Endothelial cell of umbilical vein (primary cell): Measurements from ENCODE around the gene LHPP. TPM values are rescaled to one million over a fixed set of nuclear protein-coding genes. Genes with fewer than 3 reads are reported as not detected.

ENCODE experiments used
- BruUV-seq: library from RNA; stranded (reverse); fragments of 400-500 nt; replicated peaks from 2 replicates; lab custom pipeline; 2021; lab: Mats Ljungman, UMichigan
- CTCF ChIA-PET: fragments of 300-600, 350-600 bp; sonication (Branson Sonifier 250); formaldehyde crosslinking; loops from one replicate; lab custom pipeline; 2021; ENCODE audit warnings: antibody characterized with exemption, inconsistent platforms; lab: Charles Lee
- POLR2A ChIA-PET: fragments of 300-600, 350-600 bp; sonication (Branson Sonifier 250); formaldehyde crosslinking; loops from one replicate; lab custom pipeline; 2021; ENCODE audit warnings: antibody characterized with exemption, inconsistent platforms; lab: Charles Lee
- DNase-seq: peaks from one replicate; pipeline ENCODE4 v3.0.0-alpha.2; 2011; ENCODE audit warnings: low read depth, low spot score
- FAIRE-seq: peaks from 2 replicates; lab custom pipeline; 2011; peaks lifted over from hg19 to GRCh38; lab: Jason Lieb, UNC
- H2AFZ ChIP-seq: 2 replicates; pipeline ENCODE4 v1.6.0; 2012; ENCODE audit warnings: low read depth, low read length, control low read depth, inconsistent platforms
- H3K27ac ChIP-seq: 2 replicates; pipeline ENCODE4 v1.5.1; 2011; ENCODE audit warnings: low read depth, mild to moderate bottlenecking, control low read depth, low read length, moderate library complexity; ENCODE audit not compliant: insufficient read depth
- H3K27me3 ChIP-seq, 2 experiments: 2 replicates each; pipeline versions ENCODE4 v1.6.0 to v1.6.1; 2011; ENCODE audit warnings: low read length in 2 of 2, mixed read lengths in 1 of 2; ENCODE audit not compliant: control insufficient read depth in 2 of 2, insufficient read depth in 2 of 2
- H3K36me3 ChIP-seq, 2 experiments: 2 replicates in 1 of 2; 3 replicates in 1 of 2; pipeline ENCODE4 v1.5.1; 2011; ENCODE audit warnings: low read length in 2 of 2, mild to moderate bottlenecking in 1 of 2, moderate library complexity in 1 of 2; ENCODE audit not compliant: control insufficient read depth in 2 of 2, insufficient read depth in 2 of 2; ENCODE audit errors: extremely low read depth in 1 of 2
- H3K4me1 ChIP-seq: 3 replicates; pipeline ENCODE4 v1.5.1; 2011; ENCODE audit warnings: mild to moderate bottlenecking, low read length; ENCODE audit not compliant: control insufficient read depth, insufficient read depth; ENCODE audit errors: extremely low read depth
- H3K4me2 ChIP-seq: 2 replicates; pipeline ENCODE4 v1.6.1; 2011; ENCODE audit warnings: low read length, control low read depth, mixed read lengths; ENCODE audit not compliant: insufficient read depth
- H3K4me3 ChIP-seq, 3 experiments: fragments of 200-600 bp in 1 of 3; sonication (generic), shearing (Covaris generic) in 1 of 3; replicated peaks in 1 of 3; 2 replicates each; pipeline ENCODE4 v1.5.1; 2011 to 2016; ENCODE audit warnings: control low read depth in 3 of 3, low read length in 3 of 3, mild to moderate bottlenecking in 2 of 3, inconsistent platforms in 1 of 3, low read depth in 1 of 3, moderate library complexity in 1 of 3; ENCODE audit not compliant: insufficient read depth in 1 of 3
- H3K79me2 ChIP-seq: 2 replicates; pipeline ENCODE4 v1.6.0; 2012; ENCODE audit warnings: low read length, inconsistent platforms; ENCODE audit not compliant: control insufficient read depth, insufficient read depth
- H3K9ac ChIP-seq: replicated peaks from 2 replicates; pipeline ENCODE3; 2011; ENCODE audit warnings: low read length, control low read depth; ENCODE audit not compliant: insufficient read depth; ENCODE audit errors: extremely low read depth
- H3K9me1 ChIP-seq: replicated peaks from 3 replicates; pipeline ENCODE4 v1.6.0; 2011; ENCODE audit warnings: mild to moderate bottlenecking, low read length; ENCODE audit not compliant: control insufficient read depth, insufficient read depth; ENCODE audit errors: extremely low read depth
- H3K9me3 ChIP-seq: replicated peaks from 2 replicates; pipeline ENCODE4 v1.5.1; 2012; ENCODE audit warnings: low read length, inconsistent platforms; ENCODE audit not compliant: control insufficient read depth, insufficient read depth
- H4K20me1 ChIP-seq: replicated peaks from 2 replicates; pipeline ENCODE3; 2011; ENCODE audit warnings: mild to moderate bottlenecking, low read length; ENCODE audit not compliant: control insufficient read depth, insufficient read depth; ENCODE audit errors: extremely low read depth
- EZH2 ChIP-seq: IDR thresholded peaks from 2 replicates; pipeline ENCODE4 v1.6.1; 2012; ENCODE audit warnings: borderline replicate concordance, low read depth, mild to moderate bottlenecking, moderate library complexity, low read length, inconsistent platforms; ENCODE audit not compliant: severe bottlenecking
- FOS ChIP-seq: IDR thresholded peaks from 2 replicates; pipeline ENCODE4 v1.6.1; 2011; ENCODE audit warnings: mild to moderate bottlenecking, low read length, moderate library complexity, borderline replicate concordance; ENCODE audit not compliant: insufficient read depth
- GATA2 ChIP-seq: IDR thresholded peaks from 2 replicates; pipeline ENCODE4 v1.7.0; 2011; ENCODE audit warnings: low read depth, mild to moderate bottlenecking, moderate library complexity, mixed read lengths, low read length; ENCODE audit not compliant: insufficient read length, insufficient read depth
- JUN ChIP-seq: IDR thresholded peaks from 2 replicates; pipeline ENCODE4 v1.6.1; 2011; ENCODE audit warnings: borderline replicate concordance, low read depth; ENCODE audit not compliant: insufficient read length, insufficient read depth
- MYC ChIP-seq: IDR thresholded peaks from one replicate; pipeline ENCODE4 v1.6.1; 2011; ENCODE audit warnings: mild to moderate bottlenecking, low read depth, low read length
- POLR2A ChIP-seq: IDR thresholded peaks from 2 replicates; pipeline ENCODE4 v1.6.1; 2012; ENCODE audit warnings: low read depth, mild to moderate bottlenecking, control low read depth, low read length
- POLR2AphosphoS5 ChIP-seq: IDR thresholded peaks from 2 replicates; pipeline ENCODE4 v1.6.1; 2012; ENCODE audit warnings: low read depth, mild to moderate bottlenecking, control low read depth, low read length, moderate library complexity; ENCODE audit not compliant: insufficient read depth
- dilution Hi-C: fragments of 300-500 bp; cut with MboI; formaldehyde crosslinking; loops from one replicate; pipeline ENCODE4 v1.15.0; 2019; ENCODE audit warnings: low sequenced_read_pairs; ENCODE audit not compliant: extremely low pct_ligation_motif_present
- intact Hi-C: fragments of 100-400 bp; cut with micrococcal nuclease; formaldehyde crosslinking; loops from one replicate; pipeline ENCODE4 v1.10.0; 2022
- polyA plus RNA-seq, 4 experiments: library from polyadenylated mRNA; depleted of rRNA in 3 of 4; stranded (reverse) in 3 of 4; unstranded in 1 of 4; fragments of >200 nt; gene quantifications; 2 replicates each; pipeline versions ENCODE4 v1.2.1 to v1.2.3, GENCODE V29; 2011 to 2012; ENCODE audit warnings: missing spikeins in 1 of 4
- total RNA-seq: library from RNA; stranded (reverse); gene quantifications from 2 replicates; pipeline ENCODE4 v1.2.3, GENCODE V29; 2021
- TF ChIP-seq, protein P1 (sequence below): IDR thresholded peaks from 2 replicates; pipeline ENCODE4 v1.6.1; 2011; ENCODE audit not compliant: insufficient read depth, insufficient read length
- TF ChIP-seq, protein P2 (sequence below), 2 donors: IDR thresholded peaks; 1 replicate in 1 of 2; 2 replicates in 1 of 2; pipeline ENCODE4 v1.5.1; 2011; ENCODE audit warnings: low read length in 2 of 2, mild to moderate bottlenecking in 2 of 2, moderate library complexity in 2 of 2, control low read depth in 1 of 2, inconsistent platforms in 1 of 2, low read depth in 1 of 2; ENCODE audit not compliant: insufficient read depth in 1 of 2; ENCODE audit errors: extremely low read depth in 1 of 2

The LHPP gene
- total and polyA plus RNA-seq, 2 donors (not counting 3 experiments of a cell fraction or from before 2014, with no cell fraction given) = 5.8 to 11.2 TPM

DNA sequence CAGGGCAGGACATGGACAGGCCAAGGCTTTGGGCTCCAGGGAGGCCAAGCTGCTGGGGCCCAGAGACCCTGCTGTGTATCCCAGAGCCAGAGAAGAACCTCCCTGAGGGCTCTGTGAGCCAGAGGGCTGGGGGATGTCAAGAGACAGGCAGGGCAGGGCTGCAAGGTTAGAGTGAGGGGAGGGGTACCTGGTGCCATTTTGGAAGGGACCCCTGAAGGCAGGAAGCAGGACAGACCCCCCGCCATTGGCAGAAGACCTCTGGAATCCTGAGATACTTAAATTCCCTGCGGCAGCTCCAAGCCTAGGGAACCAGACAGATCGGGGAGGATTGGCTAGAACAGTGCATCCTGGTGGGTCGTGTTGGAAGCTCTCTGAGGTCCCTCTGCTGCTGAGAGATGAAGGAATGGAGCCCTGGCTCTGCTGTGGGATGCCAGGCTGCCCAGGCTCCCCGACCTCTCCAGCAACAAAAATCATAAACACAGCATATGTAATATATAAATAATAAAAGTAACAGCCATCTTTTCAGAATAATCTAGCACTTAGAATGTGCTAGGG is 75.0 kb downstream of the LHPP start:
- DNase-seq (no peak), FAIRE-seq (no peak)
- TF ChIP-seq POLR2A (no peak), MYC (no peak), FOS (no peak), POLR2AphosphoS5 (no peak), JUN (no peak), EZH2 (no peak), GATA2 (no peak)
- TF ChIP-seq, protein P1, sequence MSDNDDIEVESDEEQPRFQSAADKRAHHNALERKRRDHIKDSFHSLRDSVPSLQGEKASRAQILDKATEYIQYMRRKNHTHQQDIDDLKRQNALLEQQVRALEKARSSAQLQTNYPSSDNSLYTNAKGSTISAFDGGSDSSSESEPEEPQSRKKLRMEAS = no peak
- TF ChIP-seq, protein P2, sequence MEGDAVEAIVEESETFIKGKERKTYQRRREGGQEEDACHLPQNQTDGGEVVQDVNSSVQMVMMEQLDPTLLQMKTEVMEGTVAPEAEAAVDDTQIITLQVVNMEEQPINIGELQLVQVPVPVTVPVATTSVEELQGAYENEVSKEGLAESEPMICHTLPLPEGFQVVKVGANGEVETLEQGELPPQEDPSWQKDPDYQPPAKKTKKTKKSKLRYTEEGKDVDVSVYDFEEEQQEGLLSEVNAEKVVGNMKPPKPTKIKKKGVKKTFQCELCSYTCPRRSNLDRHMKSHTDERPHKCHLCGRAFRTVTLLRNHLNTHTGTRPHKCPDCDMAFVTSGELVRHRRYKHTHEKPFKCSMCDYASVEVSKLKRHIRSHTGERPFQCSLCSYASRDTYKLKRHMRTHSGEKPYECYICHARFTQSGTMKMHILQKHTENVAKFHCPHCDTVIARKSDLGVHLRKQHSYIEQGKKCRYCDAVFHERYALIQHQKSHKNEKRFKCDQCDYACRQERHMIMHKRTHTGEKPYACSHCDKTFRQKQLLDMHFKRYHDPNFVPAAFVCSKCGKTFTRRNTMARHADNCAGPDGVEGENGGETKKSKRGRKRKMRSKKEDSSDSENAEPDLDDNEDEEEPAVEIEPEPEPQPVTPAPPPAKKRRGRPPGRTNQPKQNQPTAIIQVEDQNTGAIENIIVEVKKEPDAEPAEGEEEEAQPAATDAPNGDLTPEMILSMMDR (IDR thresholded peaks at IDR 0.05; ENCODE audit: extremely low read depth in 1 of 2, insufficient read depth in 1 of 2, low read depth in 1 of 2, low read length in 2 of 2) = no peak
- no peaks in the 10 kb centered on the region for H4K20me1 ChIP-seq
- intact Hi-C loops = no loop called here
- BruUV-seq = no TSS peak
- no peak overlapping the region for H3K27ac ChIP-seq
- no peak overlapping the region for H3K9ac ChIP-seq
- dilution Hi-C loops = no loop called here
- H3K4me1 ChIP-seq = no peaks in the 10 kb centered on the region
- no peaks in the 10 kb centered on the region for H3K9me3 ChIP-seq
- ChIA-PET CTCF (interaction anchor here (9.3 to 12.8 kb wide), 2 partner anchors 205 to 210 kb away, joined by 218 to 226 read pairs; partner anchors contain the start of gene FAM53B), POLR2A (no interaction called here)
- H3K79me2 ChIP-seq = no peaks in the 10 kb centered on the region
- H3K4me2 ChIP-seq = no peak overlapping the region
- no peaks in the 10 kb centered on the region for H3K9me1 ChIP-seq
- no peak overlapping the region for H2AFZ ChIP-seq
- no peaks in the 10 kb centered on the region for H3K27me3 ChIP-seq
- H3K4me3 ChIP-seq = no peak overlapping the region
- H3K36me3 ChIP-seq = no peaks in the 10 kb centered on the region
